Activated naive CD8-positive, alpha-beta T cell treated with anti-CD3 and anti-CD28 coated beads, Interleukin-2, amount 10 ng/mL, durations not matched to agents 7 days and 5 days (primary cell): ENCODE data around the gene DIS3L. TPM values are rescaled to one million over a fixed set of nuclear protein-coding genes. Genes with fewer than 3 reads are reported as not detected.
"Not testable (repeated sequence)": the region's sequence is repeated elsewhere in the genome, so short reads cannot be mapped to it uniquely, and the experiment has no call there.

Experiments
- ATAC-seq: fragments of 150-1000 bp; cut with Tn5 transposase; one replicate; pipeline ENCODE4 v1.10.0; 2021; ENCODE audit warnings: low read depth, moderate library complexity
- POLR2A ChIA-PET: fragments of 350-600 bp; sonication (Branson Sonifier 250); formaldehyde crosslinking; loops from one replicate; lab custom pipeline; 2021; ENCODE audit warnings: antibody characterized with exemption; lab: Charles Lee
- DNase-seq: peaks from one replicate; pipeline ENCODE4 v3.0.0; 2021
- H3K27ac Mint-ChIP-seq: one replicate; pipeline ENCODE4 v1.8.0; 2022; ENCODE audit warnings: mild to moderate bottlenecking, mixed read lengths
- H3K27me3 Mint-ChIP-seq: one replicate; pipeline ENCODE4 v1.8.0; 2022; ENCODE audit warnings: mild to moderate bottlenecking, moderate library complexity, mixed read lengths
- H3K36me3 Mint-ChIP-seq: one replicate; pipeline ENCODE4 v1.8.0; 2021; ENCODE audit warnings: mild to moderate bottlenecking, mixed read lengths
- H3K4me1 Mint-ChIP-seq: one replicate; pipeline ENCODE4 v1.8.0; 2021; ENCODE audit warnings: mixed read lengths
- H3K4me3 Mint-ChIP-seq: one replicate; pipeline ENCODE4 v1.8.0; 2022; ENCODE audit warnings: mild to moderate bottlenecking, moderate library complexity, mixed read lengths
- H3K9me3 Mint-ChIP-seq: one replicate; pipeline ENCODE4 v1.8.0; 2021; ENCODE audit warnings: mixed read lengths
- total RNA-seq, 2 experiments: library from RNA; stranded (reverse); gene quantifications; one replicate each; pipeline ENCODE4 v1.2.3, GENCODE V29; 2021

The DIS3L gene
- total RNA-seq, 2 experiments from 2014 or later = 27.2 to 27.8 TPM

- no peak overlapping the region for H3K4me3 Mint-ChIP-seq
- no peaks in the 10 kb centered on the region for H3K27me3 Mint-ChIP-seq
- DNase-seq (no peak), ATAC-seq (no peak)
- no peaks in the 10 kb centered on the region for H3K9me3 Mint-ChIP-seq
- POLR2A ChIA-PET = no interaction called here
- H3K4me1 Mint-ChIP-seq = no peaks in the 10 kb centered on the region
- peaks cover 23% of the 10 kb centered on the region for H3K36me3 Mint-ChIP-seq
- H3K27ac Mint-ChIP-seq = no peak overlapping the region
Observed at GRCh38 chr15:66308531-66308930, 15.2 kb downstream of the DIS3L start.

- Mint-ChIP-seq H3K4me3 (no peak overlapping the region), H3K9me3 (no peaks in the 10 kb centered on the region), H3K27ac (no peak overlapping the region), H3K27me3 (no peaks in the 10 kb centered on the region), H3K4me1 (no peaks in the 10 kb centered on the region), H3K36me3 (peaks cover 23% of the 10 kb centered on the region)
- ATAC-seq (no peak), DNase-seq (no peak)
- POLR2A ChIA-PET = no interaction called here
Observed at GRCh38 chr15:66309828-66310227, 16.5 kb downstream of the DIS3L start.

DNA sequence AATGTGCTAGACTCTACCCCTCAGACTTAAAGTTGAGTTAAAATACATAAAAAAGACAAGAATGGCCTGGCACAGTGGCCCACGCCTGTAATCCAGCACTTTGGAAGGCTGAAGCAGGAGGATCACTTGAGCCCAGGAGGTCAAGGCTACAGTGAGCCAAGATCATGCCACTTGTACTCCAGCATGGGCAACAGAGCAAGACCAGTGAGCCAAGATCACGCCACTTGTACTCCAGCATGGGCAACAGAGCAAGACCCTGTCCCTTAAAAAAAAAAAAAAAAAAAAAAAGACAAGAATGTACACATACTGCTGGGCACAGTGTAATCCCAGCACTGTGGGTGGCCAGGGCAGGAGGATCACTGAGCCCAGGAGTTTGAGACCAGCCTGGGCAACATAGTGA is 17.4 kb downstream of the DIS3L start:
- ATAC-seq (no peak), DNase-seq (no peak)
- no peak overlapping the region for H3K27ac Mint-ChIP-seq
- no peaks in the 10 kb centered on the region for H3K27me3 Mint-ChIP-seq
- H3K4me3 Mint-ChIP-seq = no peak overlapping the region
- H3K36me3 Mint-ChIP-seq = peaks cover 25% of the 10 kb centered on the region
- POLR2A ChIA-PET = no interaction called here
- no peaks in the 10 kb centered on the region for H3K4me1 Mint-ChIP-seq
- H3K9me3 Mint-ChIP-seq = no peaks in the 10 kb centered on the region

GRCh38 chr15:66312144-66312543 is 18.8 kb downstream of the DIS3L start:
- Mint-ChIP-seq H3K9me3 (no peaks in the 10 kb centered on the region), H3K27me3 (no peaks in the 10 kb centered on the region), H3K27ac (no peak overlapping the region), H3K4me3 (no peak overlapping the region), H3K4me1 (no peaks in the 10 kb centered on the region), H3K36me3 (peaks cover 30% of the 10 kb centered on the region)
- POLR2A ChIA-PET = interaction anchor here (0.7 kb wide), 1 partner anchor 19 kb away, joined by 3 read pairs; the partner anchor contains the start of gene DIS3L
- ATAC-seq = no peak
- no peak for DNase-seq

DNA sequence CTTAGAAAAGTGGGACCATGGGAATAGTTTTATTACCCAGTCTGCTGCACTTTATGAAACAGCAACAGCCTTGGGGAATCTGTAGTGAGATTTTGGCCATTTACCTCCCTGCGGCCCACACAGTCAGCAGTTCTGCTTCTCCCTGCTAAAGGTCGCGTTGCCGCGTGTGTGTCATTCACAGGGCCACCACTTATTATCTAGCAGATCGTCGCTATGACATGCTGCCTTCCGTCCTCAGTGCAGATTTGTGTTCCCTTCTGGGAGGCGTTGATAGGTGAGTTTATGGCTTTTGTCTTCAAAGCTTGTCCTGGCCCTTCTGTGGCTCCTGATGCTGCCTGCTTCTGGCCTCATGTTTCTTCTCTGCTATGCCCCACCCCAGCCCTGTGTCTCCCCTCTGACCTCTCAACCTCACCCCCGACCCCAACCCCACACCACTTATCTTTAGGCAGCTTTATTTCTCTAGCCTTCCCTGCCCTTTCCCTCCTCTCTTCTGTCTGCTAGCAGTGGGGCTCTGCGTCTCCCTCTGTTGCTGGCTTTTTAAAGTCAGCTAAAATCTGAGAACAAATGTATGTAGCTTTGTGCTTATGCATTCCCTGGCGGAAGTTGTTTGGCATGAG is 30.1 kb downstream of the DIS3L start:
- H3K4me1 Mint-ChIP-seq = no peaks in the 10 kb centered on the region
- H3K4me3 Mint-ChIP-seq = no peak overlapping the region
- peaks cover 19% of the 10 kb centered on the region for H3K36me3 Mint-ChIP-seq
- H3K27ac Mint-ChIP-seq = no peak overlapping the region
- DNase-seq (no peak), ATAC-seq (no peak)
- H3K9me3 Mint-ChIP-seq = no peaks in the 10 kb centered on the region
- POLR2A ChIA-PET = no interaction called here
- H3K27me3 Mint-ChIP-seq = no peaks in the 10 kb centered on the region

- no peaks in the 10 kb centered on the region for H3K27me3 Mint-ChIP-seq
- H3K4me3 Mint-ChIP-seq = no peak overlapping the region
- peaks cover 24% of the 10 kb centered on the region for H3K36me3 Mint-ChIP-seq
- no peak for ATAC-seq
- POLR2A ChIA-PET = no interaction called here
- DNase-seq = no peak
- no peaks in the 10 kb centered on the region for H3K9me3 Mint-ChIP-seq
- no peak overlapping the region for H3K27ac Mint-ChIP-seq
- no peaks in the 10 kb centered on the region for H3K4me1 Mint-ChIP-seq
Observed at GRCh38 chr15:66326051-66326450, 32.7 kb downstream of the DIS3L start.

DNA sequence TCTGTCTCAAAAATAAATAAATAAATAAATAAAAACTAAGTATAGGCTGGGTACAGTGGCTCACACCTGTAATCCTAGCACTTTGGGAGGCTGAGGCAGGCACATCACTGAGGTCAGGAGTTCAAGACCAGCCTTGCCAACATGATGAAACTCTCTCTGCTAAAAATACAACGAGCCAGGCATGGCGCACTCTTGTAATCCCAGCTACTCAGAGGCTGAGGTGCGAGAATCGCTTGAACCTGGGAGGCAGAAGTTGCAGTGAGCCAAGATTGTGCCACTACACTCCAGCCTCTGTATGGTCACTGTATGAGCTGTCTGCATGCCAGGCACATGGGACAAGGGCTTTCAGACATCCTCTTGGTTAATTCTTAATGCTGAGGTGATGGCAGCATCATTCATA is 34.4 kb downstream of the DIS3L start:
- peaks cover 26% of the 10 kb centered on the region for H3K36me3 Mint-ChIP-seq
- ATAC-seq (no peak), DNase-seq (no peak)
- H3K27me3 Mint-ChIP-seq = no peaks in the 10 kb centered on the region
- no peak overlapping the region for H3K27ac Mint-ChIP-seq
- H3K9me3 Mint-ChIP-seq = no peaks in the 10 kb centered on the region
- H3K4me1 Mint-ChIP-seq = no peaks in the 10 kb centered on the region
- H3K4me3 Mint-ChIP-seq = no peak overlapping the region
- POLR2A ChIA-PET = no interaction called here

DNA sequence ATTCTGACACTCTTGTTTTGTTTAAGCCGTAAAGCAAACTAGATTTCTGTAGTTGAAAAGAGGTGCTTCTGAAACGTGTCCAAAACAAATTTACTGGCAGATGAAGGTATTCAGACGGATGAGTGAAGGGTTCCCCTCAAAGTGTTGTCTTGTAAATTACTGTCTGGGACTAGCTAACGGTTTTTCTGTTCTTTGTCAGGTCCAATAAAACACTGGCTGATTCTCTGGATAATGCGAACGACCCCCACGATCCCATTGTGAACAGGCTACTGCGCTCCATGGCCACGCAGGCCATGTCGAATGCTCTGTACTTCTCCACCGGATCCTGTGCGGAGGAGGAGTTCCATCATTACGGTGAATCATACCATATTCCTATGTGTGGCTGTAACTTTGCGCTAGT is 35.4 kb downstream of the DIS3L start:
- Mint-ChIP-seq H3K27ac (no peak overlapping the region), H3K9me3 (no peaks in the 10 kb centered on the region), H3K27me3 (no peaks in the 10 kb centered on the region), H3K4me1 (no peaks in the 10 kb centered on the region), H3K4me3 (no peak overlapping the region), H3K36me3 (peaks cover 25% of the 10 kb centered on the region)
- no peak for DNase-seq
- POLR2A ChIA-PET = no interaction called here
- no peak for ATAC-seq

GRCh38 chr15:66348530-66348929 is 55.2 kb downstream of the DIS3L start:
- H3K9me3 Mint-ChIP-seq, DNase-seq, H3K4me3 Mint-ChIP-seq, H3K4me1 Mint-ChIP-seq, H3K27me3 Mint-ChIP-seq, H3K27ac Mint-ChIP-seq, POLR2A ChIA-PET, ATAC-seq: not testable (repeated sequence)
- H3K36me3 Mint-ChIP-seq = peaks cover 31% of the 10 kb centered on the region

- H3K4me1 Mint-ChIP-seq = peaks cover 21% of the 10 kb centered on the region
- ATAC-seq (no peak), DNase-seq (no peak)
- peak overlapping the region; percentile 100 for H3K27ac Mint-ChIP-seq
- no peaks in the 10 kb centered on the region for H3K9me3 Mint-ChIP-seq
- POLR2A ChIA-PET = interaction anchor here (0.9 to 3.3 kb wide), 7 partner anchors 29 to 537 kb away, joined by 3 to 24 read pairs (median 5); partner anchors contain the start of genes MAP2K1, RPL4, SNAPC5 and ZWILCH
- H3K4me3 Mint-ChIP-seq = peak overlapping the region; percentile 100
- no peaks in the 10 kb centered on the region for H3K27me3 Mint-ChIP-seq
- H3K36me3 Mint-ChIP-seq = peaks cover 22% of the 10 kb centered on the region
Observed at GRCh38 chr15:66356077-66356358, 62.6 kb downstream of the DIS3L start.

DNA sequence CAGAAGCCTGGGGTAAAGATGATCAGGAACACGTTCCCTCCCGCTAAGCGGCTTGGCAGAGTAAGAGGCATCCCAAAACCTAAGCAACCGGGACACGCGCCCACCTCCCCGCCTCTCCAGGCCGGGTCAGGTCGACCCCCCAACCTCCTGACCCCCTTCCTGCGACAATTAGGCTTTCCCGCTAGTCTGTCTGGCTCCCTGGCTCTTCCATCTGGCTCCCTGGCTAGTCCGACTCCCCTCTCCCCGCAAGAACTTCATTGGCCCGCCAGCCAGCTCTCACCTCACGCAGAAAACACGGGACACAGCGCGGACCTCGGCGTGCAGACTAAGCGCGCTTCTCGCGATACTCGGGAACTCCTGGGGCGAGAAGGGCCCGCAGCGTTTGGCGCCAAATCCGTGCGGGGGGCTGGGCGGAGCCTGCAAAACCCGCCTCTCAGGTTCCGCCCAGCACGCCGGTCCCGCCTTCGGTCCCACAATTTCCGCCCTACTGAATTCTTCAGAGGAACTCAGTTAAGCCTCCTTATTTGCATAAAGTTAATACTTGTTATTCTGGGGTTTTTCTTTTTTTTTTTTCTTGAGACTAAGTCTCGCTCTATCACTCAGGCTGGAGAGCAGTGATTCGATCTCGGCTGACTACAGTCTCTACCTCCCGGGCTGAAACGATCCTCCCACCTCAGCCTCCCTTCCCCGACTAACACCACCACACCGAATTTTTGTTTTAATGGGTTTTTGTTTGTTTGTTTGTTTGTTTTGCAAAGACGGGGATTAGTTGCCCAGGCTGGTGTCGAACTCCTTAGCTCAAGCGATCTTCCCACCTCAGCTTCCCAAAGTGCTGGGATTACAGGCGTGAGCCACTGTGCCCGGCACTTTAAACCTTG is 63.2 kb downstream of the DIS3L start, which contains the start of gene TIPIN:
TSS of gene TIPIN (minus strand) at position 327 of the 878 bp plus-strand sequence. CDS start 3,738 bp downstream, outside the sequence.
- Mint-ChIP-seq H3K36me3 (peaks cover 22% of the 10 kb centered on the region), H3K4me3 (peak within 1 kb of the TSS; percentile 100), H3K27me3 (no peaks in the 10 kb centered on the region), H3K9me3 (no peaks in the 10 kb centered on the region), H3K4me1 (peaks cover 21% of the 10 kb centered on the region), H3K27ac (peak within 1 kb of the TSS; percentile 100)
- ATAC-seq (peak; percentile 95), DNase-seq (peak; percentile 98)
- POLR2A ChIA-PET = interaction anchor here (0.8 to 3.3 kb wide), 10 partner anchors 10 to 538 kb away, joined by 3 to 24 read pairs (median 4); partner anchors contain the start of genes MAP2K1, RPL4, SNAPC5 and ZWILCH

DNA sequence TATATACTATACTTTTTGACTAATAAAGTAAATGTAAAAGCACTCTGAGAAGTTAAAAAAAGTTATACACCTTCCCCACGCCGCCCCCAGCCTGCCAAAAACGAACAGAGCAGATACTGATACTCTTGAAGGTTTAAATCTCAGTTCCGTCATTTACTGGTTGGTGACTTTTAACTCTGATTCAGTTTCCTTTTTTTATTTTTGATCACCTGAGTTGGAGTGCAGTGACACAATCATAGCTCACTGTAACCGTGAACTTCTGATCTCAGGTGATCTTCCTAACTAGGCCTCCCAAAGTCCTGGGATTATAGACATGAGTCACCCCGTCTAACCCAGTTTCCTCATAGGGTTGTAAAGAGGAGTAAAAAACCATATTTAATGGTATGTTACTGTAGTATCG is 66.4 kb downstream of the DIS3L start:
- no peaks in the 10 kb centered on the region for H3K27me3 Mint-ChIP-seq
- POLR2A ChIA-PET = no interaction called here
- DNase-seq = no peak
- peaks cover 11% of the 10 kb centered on the region for H3K36me3 Mint-ChIP-seq
- H3K27ac Mint-ChIP-seq = no peak overlapping the region
- no peaks in the 10 kb centered on the region for H3K9me3 Mint-ChIP-seq
- ATAC-seq = no peak
- peaks cover 8% of the 10 kb centered on the region for H3K4me1 Mint-ChIP-seq
- no peak overlapping the region for H3K4me3 Mint-ChIP-seq

DNA sequence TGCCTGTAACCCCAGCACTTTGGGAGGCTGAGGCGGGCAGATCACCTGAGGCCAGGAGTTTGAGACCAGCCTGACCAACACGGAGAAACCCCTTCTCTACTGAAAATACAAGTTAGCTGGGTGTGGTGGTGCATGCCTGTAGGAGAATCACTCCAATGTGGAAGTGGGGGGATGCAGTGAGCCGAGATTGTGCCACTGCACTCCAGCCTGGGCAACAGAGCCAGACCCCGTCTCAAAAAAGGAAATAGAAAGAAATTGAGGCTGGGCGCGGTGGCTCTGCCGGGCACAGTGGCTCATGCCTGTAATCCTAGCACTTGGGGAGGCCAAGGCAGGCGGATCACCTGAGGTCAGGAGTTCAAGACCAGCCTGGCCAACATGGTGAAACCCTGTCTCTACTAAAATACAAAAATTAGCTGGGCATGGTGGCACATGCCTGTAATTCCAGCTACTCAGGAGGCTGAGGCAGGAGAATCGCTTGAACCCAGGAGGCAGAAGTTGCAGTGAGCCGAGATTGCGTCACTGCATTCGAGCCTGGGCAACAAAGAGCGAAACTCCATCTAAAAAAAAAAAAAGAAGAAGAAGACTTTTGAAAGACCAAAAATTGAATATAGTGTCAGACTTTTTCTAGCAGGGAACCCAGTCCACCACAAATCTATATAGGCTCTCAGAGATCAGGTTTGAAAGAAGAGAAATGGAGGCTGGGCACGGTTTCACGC is 68.5 kb downstream of the DIS3L start:
- H3K27ac Mint-ChIP-seq, ATAC-seq, H3K27me3 Mint-ChIP-seq, H3K36me3 Mint-ChIP-seq, DNase-seq, POLR2A ChIA-PET, H3K4me3 Mint-ChIP-seq, H3K4me1 Mint-ChIP-seq, H3K9me3 Mint-ChIP-seq: not testable (repeated sequence)
